ENCODE results near the gene CUL3.
"Not testable (repeated sequence)": the region's sequence is repeated elsewhere in the genome, so short reads cannot be mapped to it uniquely, and the experiment has no call there.

Gene CUL3

DNA sequence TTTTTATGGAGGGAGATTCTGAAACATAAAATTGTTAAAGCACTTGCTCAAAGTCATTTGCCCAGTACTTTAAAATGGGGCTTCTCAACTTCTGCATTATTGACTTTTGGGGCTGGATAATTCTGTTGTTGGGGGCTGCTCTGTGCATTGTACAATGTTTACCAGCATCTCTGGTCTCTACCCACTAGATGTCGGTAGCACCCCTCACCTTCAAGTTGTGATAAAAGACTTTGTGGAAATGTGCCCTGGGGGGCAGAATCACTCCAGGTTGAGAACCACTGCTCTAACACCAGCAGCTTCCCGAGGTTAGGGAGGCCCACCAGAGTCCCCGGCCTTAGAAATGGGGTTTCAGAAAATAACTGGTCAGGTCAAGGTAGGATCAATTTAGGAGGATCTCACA lies 26.8 kb upstream of the CUL3 start:
- Histone ChIP-seq H2AFZ (ENCODE audit: low read length) (peak overlapping the region; percentile 94), H3K79me2 (ENCODE audit: insufficient read depth, low read length) (no peaks in the 10 kb centered on the region), H3K27ac (ENCODE audit: low read depth, low read length, poor library complexity, severe bottlenecking) (peak overlapping the region; percentile 71), H3K4me2 (ENCODE audit: low read length) (peak overlapping the region; percentile 67), H3K9me3 (ENCODE audit: low read length) (no peaks in the 10 kb centered on the region), H3K9me2 (ENCODE audit: low read depth, low read length) (no peaks in the 10 kb centered on the region), H3K36me3 (ENCODE audit: insufficient read depth, low read length) (no peaks in the 10 kb centered on the region), H4K20me1 (ENCODE audit: insufficient read depth, low read length) (no peaks in the 10 kb centered on the region), H3K4me1 (ENCODE audit: insufficient read depth, low read length, severe bottlenecking) (peaks cover 38% of the 10 kb centered on the region), H3F3A (ENCODE audit: insufficient read depth, low read length) (no peaks in the 10 kb centered on the region), H3K4me3 (ENCODE audit: low read depth, low read length, poor library complexity, severe bottlenecking) (peak overlapping the region; percentile 43), H3K27me3 (ENCODE audit: insufficient read depth, low read length) (no peaks in the 10 kb centered on the region), H3K9ac (ENCODE audit: low read length) (peak overlapping the region; percentile 62)
- TF ChIP-seq EZH2 (IDR thresholded peaks at IDR 0.05; ENCODE audit: borderline replicate concordance, low read length), result no peak
- TF ChIP-seq, protein P1, sequence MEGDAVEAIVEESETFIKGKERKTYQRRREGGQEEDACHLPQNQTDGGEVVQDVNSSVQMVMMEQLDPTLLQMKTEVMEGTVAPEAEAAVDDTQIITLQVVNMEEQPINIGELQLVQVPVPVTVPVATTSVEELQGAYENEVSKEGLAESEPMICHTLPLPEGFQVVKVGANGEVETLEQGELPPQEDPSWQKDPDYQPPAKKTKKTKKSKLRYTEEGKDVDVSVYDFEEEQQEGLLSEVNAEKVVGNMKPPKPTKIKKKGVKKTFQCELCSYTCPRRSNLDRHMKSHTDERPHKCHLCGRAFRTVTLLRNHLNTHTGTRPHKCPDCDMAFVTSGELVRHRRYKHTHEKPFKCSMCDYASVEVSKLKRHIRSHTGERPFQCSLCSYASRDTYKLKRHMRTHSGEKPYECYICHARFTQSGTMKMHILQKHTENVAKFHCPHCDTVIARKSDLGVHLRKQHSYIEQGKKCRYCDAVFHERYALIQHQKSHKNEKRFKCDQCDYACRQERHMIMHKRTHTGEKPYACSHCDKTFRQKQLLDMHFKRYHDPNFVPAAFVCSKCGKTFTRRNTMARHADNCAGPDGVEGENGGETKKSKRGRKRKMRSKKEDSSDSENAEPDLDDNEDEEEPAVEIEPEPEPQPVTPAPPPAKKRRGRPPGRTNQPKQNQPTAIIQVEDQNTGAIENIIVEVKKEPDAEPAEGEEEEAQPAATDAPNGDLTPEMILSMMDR (IDR thresholded peaks at IDR 0.05; ENCODE audit: low read length), result peak; percentile 96

DNA sequence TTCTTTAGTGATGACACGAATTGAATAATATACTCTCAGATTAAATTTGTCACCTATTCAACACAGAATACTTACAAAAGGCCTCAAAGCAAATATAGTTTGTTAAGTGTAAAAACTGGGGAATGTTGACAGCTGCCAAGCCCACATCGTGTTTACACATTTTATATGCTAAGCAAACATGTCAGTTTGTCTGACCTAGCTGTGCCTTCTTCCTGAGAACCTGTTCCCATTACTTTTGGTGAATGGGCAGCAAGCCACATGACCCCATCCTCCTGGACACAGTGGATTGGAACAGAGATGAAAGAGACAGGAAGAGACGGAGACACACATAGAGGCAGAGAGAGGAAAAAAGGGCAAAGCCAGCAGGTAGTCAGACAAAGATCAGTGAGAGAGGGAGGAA lies 22.9 kb upstream of the CUL3 start:
- Histone ChIP-seq H3K27ac (ENCODE audit: low read depth, low read length, poor library complexity, severe bottlenecking) (no peak overlapping the region), H3K36me3 (ENCODE audit: insufficient read depth, low read length) (no peaks in the 10 kb centered on the region), H3K4me2 (ENCODE audit: low read length) (no peak overlapping the region), H3K9me3 (ENCODE audit: low read length) (no peaks in the 10 kb centered on the region), H3K4me3 (ENCODE audit: low read depth, low read length, poor library complexity, severe bottlenecking) (no peak overlapping the region), H3K4me1 (ENCODE audit: insufficient read depth, low read length, severe bottlenecking) (peaks cover 21% of the 10 kb centered on the region), H2AFZ (ENCODE audit: low read length) (0 out of 2 replicates have a peak overlapping the region, but pooled peaks have one; percentile 9), H4K20me1 (ENCODE audit: insufficient read depth, low read length) (no peaks in the 10 kb centered on the region), H3K9me2 (ENCODE audit: low read depth, low read length) (no peaks in the 10 kb centered on the region), H3F3A (ENCODE audit: insufficient read depth, low read length) (no peaks in the 10 kb centered on the region), H3K79me2 (ENCODE audit: insufficient read depth, low read length) (no peaks in the 10 kb centered on the region), H3K27me3 (ENCODE audit: insufficient read depth, low read length) (no peaks in the 10 kb centered on the region), H3K9ac (ENCODE audit: low read length) (no peak overlapping the region; the same call in 1 of the 2 replicates)
- TF ChIP-seq, protein P1 (IDR thresholded peaks at IDR 0.05; ENCODE audit: low read length), result no peak
- no peak for TF ChIP-seq EZH2 (IDR thresholded peaks at IDR 0.05; ENCODE audit: borderline replicate concordance, low read length)

DNA sequence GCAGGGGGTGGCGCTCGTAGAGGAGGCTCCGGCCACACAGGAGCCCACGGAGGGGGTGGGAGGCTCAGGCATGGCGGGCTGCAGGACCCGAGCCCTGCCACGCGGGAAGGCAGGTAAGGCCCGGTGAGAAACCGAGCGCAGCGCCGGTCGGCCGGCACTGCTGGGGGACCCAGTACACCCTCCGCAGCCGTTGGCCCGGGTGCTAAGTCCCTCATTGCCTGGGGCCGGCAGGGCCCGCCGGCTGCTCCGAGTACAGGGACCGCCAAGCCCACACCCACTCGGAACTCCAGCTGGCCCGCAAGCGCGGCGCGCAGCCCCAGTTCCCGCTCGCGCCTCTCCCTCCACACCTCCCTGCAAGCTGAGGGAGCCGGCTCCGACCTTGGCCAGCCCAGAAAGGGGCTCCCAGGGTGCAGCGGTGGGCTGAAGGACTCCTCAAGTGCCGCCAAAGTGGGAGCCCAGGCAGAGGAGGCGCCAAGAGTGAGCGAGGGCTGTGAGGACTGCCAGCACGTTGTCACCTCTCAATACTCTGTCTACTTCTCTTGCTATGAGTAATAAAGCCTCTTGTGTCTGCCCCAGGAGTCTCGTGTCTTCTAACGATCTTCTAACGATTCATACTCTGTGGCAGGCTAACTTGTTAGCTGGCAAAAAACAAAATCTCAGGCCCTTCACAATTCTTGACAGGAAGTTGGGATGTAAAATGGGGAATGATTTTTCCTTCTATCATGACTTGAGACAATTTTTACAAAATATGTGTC lies 18.8 kb upstream of the CUL3 start:
- not testable (repeated sequence) for H3K9me3 ChIP-seq (ENCODE audit: low read length); H2AFZ ChIP-seq (ENCODE audit: low read length); H4K20me1 ChIP-seq (ENCODE audit: insufficient read depth, low read length); H3F3A ChIP-seq (ENCODE audit: insufficient read depth, low read length); H3K36me3 ChIP-seq (ENCODE audit: insufficient read depth, low read length); H3K27ac ChIP-seq (ENCODE audit: low read depth, low read length, poor library complexity, severe bottlenecking); H3K4me2 ChIP-seq (ENCODE audit: low read length); H3K9me2 ChIP-seq (ENCODE audit: low read depth, low read length); H3K4me3 ChIP-seq (ENCODE audit: low read depth, low read length, poor library complexity, severe bottlenecking); H3K9ac ChIP-seq (ENCODE audit: low read length); H3K79me2 ChIP-seq (ENCODE audit: insufficient read depth, low read length); H3K27me3 ChIP-seq (ENCODE audit: insufficient read depth, low read length); H3K4me1 ChIP-seq (ENCODE audit: insufficient read depth, low read length, severe bottlenecking)

DNA sequence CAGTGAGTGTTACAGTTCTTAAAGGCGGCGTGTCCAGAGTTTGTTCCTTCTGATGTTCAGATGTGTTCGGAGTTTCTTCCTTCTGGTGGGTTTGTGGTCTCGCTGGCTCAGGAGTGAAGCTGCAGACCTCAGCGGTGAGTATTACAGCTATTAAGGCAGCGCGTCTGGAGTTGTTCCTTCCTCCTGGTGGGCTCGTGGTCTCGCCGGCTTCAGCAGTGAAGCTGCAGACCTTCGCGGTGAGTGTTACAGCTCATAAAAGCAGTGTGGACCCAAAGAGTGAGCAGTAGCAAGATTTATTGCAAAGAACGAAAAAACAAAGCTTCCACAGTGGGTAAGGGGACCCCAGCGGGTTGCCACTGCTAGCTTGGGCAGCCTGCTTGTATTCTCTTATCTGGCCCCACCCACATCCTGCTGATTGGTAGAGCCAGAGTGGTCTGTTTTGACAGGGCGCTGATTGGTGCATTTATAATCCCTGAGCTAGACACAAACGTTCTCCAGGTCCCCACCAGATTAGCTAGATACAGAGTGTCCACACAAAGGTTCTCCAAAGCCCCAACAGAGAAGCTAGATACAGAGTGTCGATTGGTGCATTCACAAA lies 17.7 kb upstream of the CUL3 start:
- H3K9me3 ChIP-seq (ENCODE audit: low read length); H3K4me1 ChIP-seq (ENCODE audit: insufficient read depth, low read length, severe bottlenecking); H4K20me1 ChIP-seq (ENCODE audit: insufficient read depth, low read length); H3K79me2 ChIP-seq (ENCODE audit: insufficient read depth, low read length); H3K36me3 ChIP-seq (ENCODE audit: insufficient read depth, low read length); H3K27ac ChIP-seq (ENCODE audit: low read depth, low read length, poor library complexity, severe bottlenecking); H2AFZ ChIP-seq (ENCODE audit: low read length); H3K9ac ChIP-seq (ENCODE audit: low read length); H3K4me2 ChIP-seq (ENCODE audit: low read length); H3K27me3 ChIP-seq (ENCODE audit: insufficient read depth, low read length); H3K4me3 ChIP-seq (ENCODE audit: low read depth, low read length, poor library complexity, severe bottlenecking); H3K9me2 ChIP-seq (ENCODE audit: low read depth, low read length); H3F3A ChIP-seq (ENCODE audit: insufficient read depth, low read length): not testable (repeated sequence)
